GM19324 (cell line): ENCODE measurements around the gene DOCK4.

Experiments
- ATAC-seq: cut with Tn5 transposase; IDR thresholded peaks from one replicate; pipeline ENCODE4 v1.9.1; 2021; ENCODE audit warnings: mild to moderate bottlenecking, moderate library complexity; ENCODE audit not compliant: unreplicated experiment, low FRiP score

DOCK4 gene

GRCh38 chr7:111753968-111754367 lies 452.2 kb downstream of the DOCK4 start:
- ATAC-seq, result no peak

- peak; percentile 70 for ATAC-seq
Measured at GRCh38 chr7:111752022-111752582, 454.1 kb downstream of the DOCK4 start.

GRCh38 chr7:111750878-111751277 lies 455.3 kb downstream of the DOCK4 start:
- no peak for ATAC-seq

- no peak for ATAC-seq
Measured at GRCh38 chr7:111750228-111750627, 456.0 kb downstream of the DOCK4 start.

- no peak for ATAC-seq
Measured at GRCh38 chr7:111749625-111750024, 456.6 kb downstream of the DOCK4 start.

- no peak for ATAC-seq
Measured at GRCh38 chr7:111747718-111748117, 458.5 kb downstream of the DOCK4 start.

GRCh38 chr7:111746950-111747349 lies 459.2 kb downstream of the DOCK4 start:
- no peak for ATAC-seq

GRCh38 chr7:111744501-111745155 lies 461.6 kb downstream of the DOCK4 start:
- ATAC-seq, result no peak

GRCh38 chr7:111743244-111743847 lies 462.9 kb downstream of the DOCK4 start:
- no peak for ATAC-seq

- peak; percentile 95 for ATAC-seq
Measured at GRCh38 chr7:111741811-111742240, 464.4 kb downstream of the DOCK4 start.

GRCh38 chr7:111740942-111741341 lies 465.3 kb downstream of the DOCK4 start:
- ATAC-seq, result no peak

GRCh38 chr7:111736552-111736874 lies 469.7 kb downstream of the DOCK4 start:
- ATAC-seq, result no peak

- ATAC-seq, result peak; percentile 47
Measured at GRCh38 chr7:111735661-111736551, 470.3 kb downstream of the DOCK4 start.

GRCh38 chr7:111734954-111735660 lies 471.1 kb downstream of the DOCK4 start:
- no peak for ATAC-seq

- ATAC-seq, result no peak
Measured at GRCh38 chr7:111732923-111733322, 473.3 kb downstream of the DOCK4 start.

GRCh38 chr7:111730476-111731300 lies 475.5 kb downstream of the DOCK4 start:
- peak; percentile 47 for ATAC-seq

GRCh38 chr7:111730057-111730456 lies 476.1 kb downstream of the DOCK4 start:
- no peak for ATAC-seq

- no peak for ATAC-seq
Measured at GRCh38 chr7:111729483-111729882, 476.7 kb downstream of the DOCK4 start.

GRCh38 chr7:111728635-111728995 lies 477.6 kb downstream of the DOCK4 start:
- ATAC-seq, result no peak
